ENCODE results near the gene ADAMTS3.

- TF ChIP-seq CTCF (IDR thresholded peaks at IDR 0.05) (no peak), POLR2A (IDR thresholded peaks at IDR 0.05) (no peak)
Measured at GRCh38 chr4:72591547-72592454, 22.8 kb upstream of the ADAMTS3 start.
